TTC549 (cell line): Measurements from ENCODE around the gene SIGLEC8.
A peak's percentile ranks its signal among the peaks of the same experiment; 100 is the strongest.
"Not testable (repeated sequence)": the region's sequence is repeated elsewhere in the genome, so short reads cannot be mapped to it uniquely, and the experiment has no call there.

ENCODE experiments used
- FAIRE-seq: peaks from 2 replicates; lab custom pipeline; 2012; peaks lifted over from hg19 to GRCh38; lab: Jason Lieb, UNC

Gene SIGLEC8

DNA sequence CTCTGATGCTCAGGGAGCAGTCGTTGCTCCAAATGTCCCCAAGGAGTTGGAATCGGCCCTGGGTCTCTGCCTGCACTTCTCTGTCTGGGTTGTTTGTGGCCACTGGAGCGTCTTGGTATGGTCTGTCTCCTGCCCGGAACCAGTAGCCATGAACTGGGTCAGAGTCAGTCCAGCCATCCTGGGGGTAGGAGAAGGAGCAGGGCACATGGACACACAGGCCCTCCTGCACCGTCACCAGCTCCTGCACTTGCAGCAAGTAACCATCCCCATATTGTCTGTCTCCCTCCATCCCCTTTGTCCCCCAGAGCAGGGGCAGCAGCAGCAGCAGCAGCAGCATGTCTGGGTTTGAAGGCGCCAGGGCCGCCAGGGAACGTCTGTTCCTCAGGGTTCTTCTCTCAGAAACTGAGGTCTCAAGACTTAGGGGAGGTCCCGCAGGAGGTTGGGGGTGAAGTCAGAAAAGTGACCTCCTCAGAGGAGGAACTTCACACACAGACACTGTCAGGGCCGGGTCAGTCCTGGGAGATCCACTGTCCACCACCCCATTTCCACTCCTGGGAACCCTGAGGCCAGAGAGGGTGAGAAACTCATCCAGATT is at the start of gene SIGLEC8:
Gene SIGLEC8, minus strand, starts transcription at position 404 of the 595 bp plus-strand sequence. Its CDS starts 67 bp downstream, at position 337.
- FAIRE-seq = no peak

DNA sequence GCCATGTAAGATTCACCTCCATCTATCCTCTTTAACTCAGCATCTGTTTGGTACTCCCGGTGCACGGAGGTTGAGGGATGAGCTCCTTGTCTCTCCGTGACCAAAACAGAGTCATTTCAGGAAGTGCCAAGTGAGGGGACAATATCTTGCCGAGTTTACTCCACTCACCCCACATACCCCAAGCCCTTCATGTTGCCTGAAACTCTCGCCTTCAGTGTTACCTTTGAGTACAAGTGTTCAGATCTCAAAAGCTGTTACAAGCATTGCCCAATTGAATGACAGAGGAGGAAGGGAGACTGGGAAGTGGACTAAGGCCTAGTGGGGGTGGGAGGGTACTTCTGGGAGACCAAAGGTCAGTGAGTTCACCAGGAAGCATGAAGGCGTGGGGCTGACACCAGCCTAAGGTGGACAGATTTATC is 49.4 kb upstream of the SIGLEC8 start:
- FAIRE-seq = no peak

DNA sequence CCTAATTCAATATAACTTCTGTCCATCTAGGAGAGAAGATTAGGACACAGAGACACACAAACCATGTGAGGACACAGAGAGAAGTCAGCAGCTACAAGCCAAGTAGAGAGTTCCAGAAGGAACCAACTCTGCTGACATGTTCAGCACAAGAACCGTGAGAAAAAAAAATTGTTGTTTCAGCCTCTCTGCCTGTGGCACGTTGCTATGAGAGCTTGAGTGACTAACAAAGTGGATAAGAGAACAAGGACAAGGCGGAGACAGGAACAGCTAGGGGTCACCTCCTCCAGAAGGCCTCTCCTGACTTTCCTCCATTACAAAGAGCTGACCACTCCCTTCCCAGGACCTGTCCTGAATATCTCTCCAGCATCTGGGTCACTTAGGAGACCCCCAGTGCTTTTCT is 48.9 kb upstream of the SIGLEC8 start:
- FAIRE-seq = no peak

- no peak for FAIRE-seq
Observed at GRCh38 chr19:51505904-51506303, 47.6 kb upstream of the SIGLEC8 start.

- FAIRE-seq = no peak
Observed at GRCh38 chr19:51503896-51504295, 45.6 kb upstream of the SIGLEC8 start.

- no peak for FAIRE-seq
Observed at GRCh38 chr19:51503286-51503817, 45.1 kb upstream of the SIGLEC8 start.

GRCh38 chr19:51501594-51502263 is 43.5 kb upstream of the SIGLEC8 start, which contains the start of gene SIGLEC12:
TSS of gene SIGLEC12 (minus strand) at chr19:51501800. CDS start at chr19:51501733, 67 bp downstream.
- no peak for FAIRE-seq

DNA sequence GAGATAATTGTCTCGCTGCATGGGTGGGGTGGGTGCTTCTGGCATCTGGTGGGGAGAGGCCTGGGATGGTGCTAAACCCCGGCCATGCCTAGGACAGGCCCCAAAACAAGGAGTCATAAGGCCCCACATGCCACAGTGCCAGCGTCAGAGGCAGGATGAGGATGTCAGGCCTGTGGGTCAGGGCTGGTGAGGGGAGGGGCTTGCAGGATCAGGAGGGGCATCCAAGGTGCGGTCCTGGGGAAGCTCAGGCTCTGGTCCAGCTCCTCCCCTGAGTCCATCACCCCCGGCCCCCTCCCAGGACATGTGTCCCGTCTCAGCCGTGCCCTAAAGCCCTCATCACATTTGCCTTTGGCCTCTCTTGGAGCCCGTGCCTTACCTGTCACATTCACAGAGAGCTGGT is 42.7 kb upstream of the SIGLEC8 start:
- FAIRE-seq = not testable (repeated sequence)

DNA sequence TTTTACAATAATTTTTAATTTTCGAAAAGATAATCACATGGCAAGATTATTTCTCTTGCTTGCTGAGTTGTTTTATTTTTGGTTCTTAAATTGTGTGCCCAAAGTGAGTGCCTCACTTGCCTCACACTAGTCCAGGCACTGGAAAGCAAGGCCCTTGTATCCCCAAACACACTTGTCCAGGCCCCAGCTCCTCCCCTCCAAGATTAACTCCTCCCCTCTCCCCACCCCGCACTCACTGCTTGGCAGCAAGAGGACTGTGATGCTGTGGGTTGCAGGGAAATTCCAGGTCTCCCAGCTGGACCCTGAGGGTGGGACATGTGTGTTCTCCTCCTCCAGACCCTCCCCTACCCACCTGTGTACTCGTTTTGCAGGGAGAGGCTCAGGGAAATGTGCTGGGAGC is 39.4 kb upstream of the SIGLEC8 start:
- FAIRE-seq = no peak

- no peak for FAIRE-seq
Observed at GRCh38 chr19:51493776-51494175, 35.5 kb upstream of the SIGLEC8 start.

GRCh38 chr19:51491586-51491985 is 33.3 kb upstream of the SIGLEC8 start:
- FAIRE-seq = no peak

DNA sequence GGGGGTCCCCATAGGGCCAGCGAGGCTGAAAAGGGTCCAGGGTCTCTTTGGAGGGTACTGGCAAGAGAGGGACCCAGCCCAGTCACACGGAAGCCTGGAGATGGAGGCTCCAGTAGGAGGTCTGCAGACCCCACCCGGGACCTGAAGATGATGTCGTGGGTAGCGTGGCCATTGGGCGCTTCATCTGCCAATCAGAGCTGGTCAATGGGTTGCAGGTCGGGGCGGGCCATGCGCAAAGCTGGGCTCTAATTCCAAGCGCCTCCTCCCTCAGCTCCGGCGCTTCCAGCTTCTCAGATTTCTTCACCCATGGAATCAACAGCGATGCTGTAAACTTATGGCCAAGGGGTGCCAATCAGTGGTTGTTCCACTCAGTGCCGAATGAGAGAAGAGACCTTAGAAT is 32.4 kb upstream of the SIGLEC8 start:
- FAIRE-seq = no peak

GRCh38 chr19:51489113-51489512 is 30.9 kb upstream of the SIGLEC8 start:
- FAIRE-seq = no peak

DNA sequence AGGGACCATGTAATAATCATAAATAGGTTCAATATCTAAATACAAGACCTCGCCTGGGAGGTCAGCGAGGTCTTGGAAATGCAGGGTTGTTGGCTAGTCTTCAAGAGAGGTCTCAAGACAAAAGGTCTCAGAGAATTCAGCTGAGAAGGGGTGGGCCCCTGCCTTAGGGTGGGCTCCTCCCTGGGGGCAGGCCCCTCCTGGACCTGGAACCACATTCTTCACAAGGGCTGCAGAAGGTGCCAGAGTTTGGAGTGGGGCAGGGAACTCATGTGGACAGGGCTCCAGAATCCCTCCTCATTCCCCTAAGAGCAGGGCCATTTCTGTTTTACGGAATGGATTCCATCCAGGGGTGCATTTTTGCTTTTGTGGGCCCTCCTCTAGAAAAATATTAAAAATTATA is 30.2 kb upstream of the SIGLEC8 start:
- FAIRE-seq = no peak

- no peak for FAIRE-seq
Observed at GRCh38 chr19:51485960-51486660, 27.9 kb upstream of the SIGLEC8 start.

DNA sequence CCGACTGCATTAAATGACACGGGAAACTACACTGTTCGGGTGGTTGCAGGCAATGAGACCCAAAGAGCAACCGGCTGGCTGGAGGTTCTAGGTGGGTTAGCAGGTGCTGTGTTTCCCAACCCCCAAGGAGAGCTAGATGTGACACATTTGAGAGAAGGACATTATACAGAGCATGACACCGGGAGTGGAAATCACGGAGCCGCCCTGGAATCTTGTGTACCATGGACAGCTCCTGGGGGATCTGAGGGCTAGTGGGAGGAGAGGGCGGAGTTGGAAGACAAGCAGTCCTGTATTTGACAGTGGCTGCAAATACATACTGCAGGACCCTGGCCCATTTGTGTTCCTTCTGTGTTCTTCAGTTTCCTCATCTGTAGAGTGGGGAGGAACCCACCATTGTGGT is 22.3 kb upstream of the SIGLEC8 start:
- no peak for FAIRE-seq

DNA sequence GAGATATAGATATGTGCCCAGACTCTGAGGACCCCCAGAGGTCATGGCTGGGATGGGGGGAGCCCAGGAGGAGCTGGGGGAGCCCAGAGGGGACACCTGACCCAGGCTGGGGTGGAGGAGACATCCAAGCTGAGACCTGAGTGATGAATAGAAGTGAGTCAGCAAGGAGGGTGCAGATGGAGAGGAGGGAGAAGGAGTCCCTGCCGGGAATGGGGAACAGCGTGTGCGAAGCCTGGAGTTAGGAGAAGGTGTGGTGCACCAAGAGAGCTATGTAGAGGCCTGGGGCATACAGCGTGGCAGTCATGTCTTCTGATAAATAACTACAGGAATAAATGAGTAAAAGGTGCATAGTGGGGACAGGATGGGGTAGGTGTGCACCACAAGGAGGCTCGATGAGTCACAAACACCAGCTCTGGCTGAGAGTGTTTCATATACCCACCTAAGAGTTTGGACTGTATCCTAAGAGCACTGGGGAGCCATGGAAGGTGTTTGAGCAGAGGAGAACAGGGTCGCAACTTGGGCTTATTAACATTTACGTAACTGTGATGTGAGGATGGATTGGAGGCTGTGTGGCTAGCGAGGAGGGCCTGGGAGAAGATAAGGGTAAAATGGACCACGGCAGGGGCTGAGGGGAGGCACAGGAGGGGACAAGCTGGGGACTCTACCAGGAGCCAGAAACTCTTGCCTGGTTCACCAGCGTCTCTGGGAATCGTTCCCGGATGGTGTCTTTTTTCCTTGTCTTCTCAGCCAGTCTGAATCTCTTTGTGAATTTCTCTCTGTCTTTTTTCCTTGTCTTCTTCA is 21.5 kb upstream of the SIGLEC8 start:
- no peak for FAIRE-seq

- no peak for FAIRE-seq
Observed at GRCh38 chr19:51478381-51479234, 20.4 kb upstream of the SIGLEC8 start, which contains the start of gene CEACAM18. TSS of gene CEACAM18 (plus strand) at chr19:51478539.

GRCh38 chr19:51477344-51477743 is 19.1 kb upstream of the SIGLEC8 start:
- no peak for FAIRE-seq

- no peak for FAIRE-seq
Observed at GRCh38 chr19:51476164-51476563, 17.9 kb upstream of the SIGLEC8 start.

DNA sequence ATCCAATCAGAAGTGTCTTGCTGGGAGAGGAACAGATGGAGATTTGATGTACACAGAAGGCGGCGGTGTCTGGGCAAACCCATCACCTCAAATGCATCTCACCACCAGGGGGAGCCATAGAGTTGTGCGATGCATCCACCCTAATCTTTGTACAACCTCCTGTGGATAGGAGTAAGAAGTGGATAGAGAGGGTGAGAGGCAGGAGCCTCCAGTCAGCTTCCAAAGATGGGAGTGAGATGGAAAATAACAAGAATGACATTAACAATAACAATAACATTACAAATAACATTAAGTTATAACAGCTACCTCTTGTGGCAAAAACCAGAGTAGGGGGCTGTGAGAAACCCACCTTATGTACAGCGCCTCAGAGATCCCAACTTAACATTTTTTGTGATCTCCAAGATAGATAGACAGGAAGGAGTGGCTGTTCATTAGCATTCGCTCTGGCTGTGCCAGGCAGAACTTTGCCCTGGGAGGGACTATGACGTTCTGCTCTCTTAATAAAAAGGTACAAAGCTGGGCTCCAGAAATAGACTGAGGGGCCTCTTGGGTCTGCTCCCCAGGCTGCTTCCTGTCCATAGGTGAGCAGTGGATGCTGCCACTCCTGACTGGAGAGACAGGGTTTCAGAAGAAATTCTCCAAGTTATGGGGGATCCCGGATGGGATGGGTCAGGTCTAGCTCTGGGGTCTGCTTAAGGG is 14.9 kb upstream of the SIGLEC8 start:
- peak; percentile 7 for FAIRE-seq
